ENCODE data around the gene TP53RK.

DNA sequence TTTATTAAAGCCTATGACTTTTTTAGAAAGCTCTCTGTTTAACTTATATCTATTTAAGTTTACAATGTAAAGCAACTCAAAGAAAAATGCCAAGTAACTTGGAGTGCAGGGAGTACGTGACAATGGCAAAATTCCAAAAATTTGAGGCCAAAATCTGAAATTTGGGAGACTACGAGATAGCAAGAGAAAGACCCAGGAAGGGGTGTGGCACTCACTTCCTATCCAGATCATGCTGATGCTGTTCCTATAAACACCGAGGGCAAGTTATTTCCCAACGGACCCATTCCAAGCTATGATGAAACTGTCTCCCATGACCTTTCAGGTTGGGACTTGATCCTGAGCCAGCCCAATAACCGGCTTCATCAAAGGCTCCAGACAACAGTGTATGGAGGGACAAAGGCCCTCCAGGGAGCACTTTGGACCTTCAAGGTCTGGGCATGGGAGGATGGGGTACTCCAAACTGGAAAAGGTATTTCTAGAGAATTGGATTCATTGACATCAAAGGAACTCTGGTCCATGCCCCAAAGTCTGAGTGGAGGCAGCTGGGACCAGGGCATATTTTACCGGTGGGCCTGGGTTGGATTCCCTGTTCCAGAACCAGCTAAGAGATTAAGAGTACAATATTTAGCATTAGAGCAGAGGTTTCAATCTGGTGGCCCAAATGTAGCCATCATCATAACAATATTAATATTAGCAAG lies 22.3 kb downstream of the TP53RK start:
- TF ChIP-seq, protein P1, sequence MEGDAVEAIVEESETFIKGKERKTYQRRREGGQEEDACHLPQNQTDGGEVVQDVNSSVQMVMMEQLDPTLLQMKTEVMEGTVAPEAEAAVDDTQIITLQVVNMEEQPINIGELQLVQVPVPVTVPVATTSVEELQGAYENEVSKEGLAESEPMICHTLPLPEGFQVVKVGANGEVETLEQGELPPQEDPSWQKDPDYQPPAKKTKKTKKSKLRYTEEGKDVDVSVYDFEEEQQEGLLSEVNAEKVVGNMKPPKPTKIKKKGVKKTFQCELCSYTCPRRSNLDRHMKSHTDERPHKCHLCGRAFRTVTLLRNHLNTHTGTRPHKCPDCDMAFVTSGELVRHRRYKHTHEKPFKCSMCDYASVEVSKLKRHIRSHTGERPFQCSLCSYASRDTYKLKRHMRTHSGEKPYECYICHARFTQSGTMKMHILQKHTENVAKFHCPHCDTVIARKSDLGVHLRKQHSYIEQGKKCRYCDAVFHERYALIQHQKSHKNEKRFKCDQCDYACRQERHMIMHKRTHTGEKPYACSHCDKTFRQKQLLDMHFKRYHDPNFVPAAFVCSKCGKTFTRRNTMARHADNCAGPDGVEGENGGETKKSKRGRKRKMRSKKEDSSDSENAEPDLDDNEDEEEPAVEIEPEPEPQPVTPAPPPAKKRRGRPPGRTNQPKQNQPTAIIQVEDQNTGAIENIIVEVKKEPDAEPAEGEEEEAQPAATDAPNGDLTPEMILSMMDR (conservative IDR thresholded peaks at IDR 0.05; ENCODE audit: low read depth, low read length) = no peak
- TF ChIP-seq EZH2 (IDR thresholded peaks at IDR 0.05; ENCODE audit: borderline replicate concordance, low read depth, low read length, poor library complexity, severe bottlenecking) = no peak
